GM18520 (cell line): ENCODE data around the gene IL17B.

ENCODE experiments used
- ATAC-seq: cut with Tn5 transposase; IDR thresholded peaks from one replicate; pipeline ENCODE4 v1.9.1; 2021; ENCODE audit not compliant: unreplicated experiment

Gene IL17B

DNA sequence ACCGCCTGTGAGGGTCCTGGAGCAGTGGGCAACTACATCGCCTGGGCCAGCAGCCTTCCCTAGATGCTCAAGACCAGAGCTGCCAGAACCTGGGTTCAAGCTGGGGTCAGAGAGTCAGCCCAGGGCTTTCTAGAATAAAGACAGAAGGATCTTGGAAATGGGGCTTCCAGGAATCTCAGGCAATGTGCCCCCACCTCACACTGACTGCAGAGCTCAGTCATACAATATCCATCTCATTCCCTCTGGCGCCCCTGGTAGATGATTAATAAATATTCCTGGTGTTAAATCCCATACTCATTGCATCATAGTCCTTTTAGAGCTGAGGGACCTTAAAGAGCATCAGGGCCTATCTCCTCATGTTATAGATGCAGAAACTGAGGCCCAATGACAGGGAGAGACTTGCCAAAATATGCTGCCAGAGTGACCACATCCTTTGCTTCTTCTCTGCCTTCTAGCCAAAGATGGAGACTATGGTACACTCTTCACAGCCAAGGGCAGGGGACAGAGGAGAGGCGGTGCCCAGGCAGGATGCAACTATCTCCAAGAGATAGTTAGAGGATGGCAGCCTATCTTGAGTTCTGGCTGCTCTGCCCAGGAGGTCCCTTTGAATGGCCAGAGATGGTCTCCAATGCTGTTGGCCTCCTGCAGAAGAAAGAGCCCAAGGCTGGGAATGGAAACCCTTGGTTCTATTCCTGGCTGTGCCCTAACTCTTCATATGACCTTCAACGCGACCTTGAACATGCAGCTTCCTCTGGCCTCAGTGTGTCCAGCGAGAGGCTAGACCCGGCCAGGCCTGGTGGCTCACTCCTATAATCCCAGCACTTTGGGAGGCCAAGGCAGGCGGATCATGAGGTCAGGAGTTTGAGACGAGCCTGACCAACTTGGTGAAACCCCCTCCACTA, 36.2 kb upstream of the IL17B start:
- ATAC-seq = no peak

DNA sequence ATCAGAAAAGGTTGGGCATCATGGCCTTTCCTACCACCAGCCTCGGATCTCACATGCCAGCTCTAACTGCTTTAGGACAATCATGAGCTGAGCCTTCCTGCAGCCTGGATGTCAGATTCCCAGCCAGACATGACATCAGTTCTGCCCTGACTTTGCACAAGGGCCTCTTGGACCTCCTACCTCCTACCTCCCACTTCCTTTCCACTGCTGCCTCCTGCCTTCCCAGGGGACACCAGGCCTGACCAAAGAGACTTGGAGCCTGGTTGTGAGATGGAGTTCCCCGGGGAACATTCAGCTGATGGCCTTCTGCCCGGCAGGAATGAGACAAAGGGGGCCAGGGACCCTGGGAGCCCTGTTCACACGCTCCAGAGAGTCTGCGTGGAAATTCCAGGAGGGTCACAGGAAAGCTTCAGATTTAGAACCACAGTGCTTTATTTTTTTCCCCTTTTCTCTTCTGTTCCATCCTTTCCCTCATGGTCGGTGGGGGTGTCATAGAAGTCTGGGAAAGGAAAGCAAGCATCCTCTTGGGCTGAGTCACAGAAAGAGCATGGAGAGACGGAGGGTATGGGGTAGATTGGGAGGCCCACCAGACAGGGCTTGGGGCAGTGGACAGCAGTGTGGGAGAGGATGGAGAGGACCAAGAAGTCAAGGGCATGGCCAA, 35.4 kb upstream of the IL17B start:
- ATAC-seq = no peak

DNA sequence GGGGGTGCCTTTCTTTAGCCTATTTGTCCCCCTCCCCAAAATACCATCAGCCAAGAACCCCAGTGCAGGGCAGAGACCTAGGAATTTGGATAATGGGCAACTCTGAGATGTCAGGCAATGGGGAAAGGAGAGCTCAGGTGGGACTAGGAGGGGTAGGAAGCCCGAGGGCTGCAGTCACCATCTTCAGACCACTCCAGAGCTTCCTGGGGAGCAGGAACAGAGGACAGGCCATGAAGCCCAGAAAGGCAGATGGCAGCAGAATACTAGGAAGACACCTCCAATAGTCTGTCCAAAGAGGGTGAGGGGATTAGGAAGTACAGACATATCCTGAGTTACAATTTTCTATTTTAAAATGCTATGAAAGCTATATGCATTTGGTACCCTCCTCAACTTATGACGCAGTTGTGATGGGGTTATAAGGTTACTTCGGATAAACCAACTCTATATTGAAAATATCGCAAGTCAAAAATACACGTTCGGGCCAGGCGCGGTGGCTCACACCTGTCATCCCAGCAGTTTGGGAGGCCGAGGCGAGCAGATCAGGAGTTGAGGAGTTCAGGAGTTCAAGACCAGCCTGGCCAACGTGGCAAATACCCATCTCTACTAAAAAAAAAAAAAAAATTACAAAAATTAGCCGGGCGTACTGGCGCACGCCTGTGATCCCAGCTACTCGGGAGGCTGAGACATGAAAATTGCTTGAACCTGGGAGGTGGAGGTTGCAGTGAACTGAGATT, 34.6 kb upstream of the IL17B start:
- ATAC-seq = no peak

DNA sequence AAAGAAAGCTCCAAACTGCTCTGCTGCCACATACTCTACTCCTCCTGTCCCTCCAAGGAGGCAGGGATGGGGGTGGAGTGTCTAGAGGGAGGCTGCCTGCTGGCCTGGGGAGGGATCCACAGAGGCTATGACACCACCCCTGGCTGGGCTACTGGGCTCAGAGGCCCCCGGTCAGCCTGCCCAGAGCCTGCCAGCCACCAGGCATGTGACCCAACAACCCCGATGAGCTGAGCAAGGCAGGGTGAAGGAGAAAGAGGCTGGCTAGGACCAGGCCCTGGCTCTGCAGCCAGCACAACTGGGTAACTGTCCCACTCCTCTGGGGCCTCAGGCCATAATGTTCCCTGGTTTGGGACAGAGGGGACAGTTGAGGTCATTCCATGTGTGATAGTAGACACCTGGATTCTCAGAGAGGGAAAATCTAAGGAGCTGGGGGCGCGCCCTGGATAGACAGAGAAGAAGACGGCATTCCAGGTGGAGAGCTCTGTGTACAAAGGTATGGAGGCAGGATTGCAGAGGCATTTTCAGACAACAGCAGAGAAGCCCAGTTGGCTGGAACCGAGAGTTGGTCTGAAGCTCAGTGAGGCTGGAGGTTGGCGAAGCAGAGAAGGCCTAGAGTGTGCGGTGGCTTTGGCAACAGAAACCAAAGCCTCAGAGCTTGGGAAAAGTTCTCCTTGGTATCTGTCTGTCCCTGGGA, 33.8 kb upstream of the IL17B start:
- no peak for ATAC-seq

DNA sequence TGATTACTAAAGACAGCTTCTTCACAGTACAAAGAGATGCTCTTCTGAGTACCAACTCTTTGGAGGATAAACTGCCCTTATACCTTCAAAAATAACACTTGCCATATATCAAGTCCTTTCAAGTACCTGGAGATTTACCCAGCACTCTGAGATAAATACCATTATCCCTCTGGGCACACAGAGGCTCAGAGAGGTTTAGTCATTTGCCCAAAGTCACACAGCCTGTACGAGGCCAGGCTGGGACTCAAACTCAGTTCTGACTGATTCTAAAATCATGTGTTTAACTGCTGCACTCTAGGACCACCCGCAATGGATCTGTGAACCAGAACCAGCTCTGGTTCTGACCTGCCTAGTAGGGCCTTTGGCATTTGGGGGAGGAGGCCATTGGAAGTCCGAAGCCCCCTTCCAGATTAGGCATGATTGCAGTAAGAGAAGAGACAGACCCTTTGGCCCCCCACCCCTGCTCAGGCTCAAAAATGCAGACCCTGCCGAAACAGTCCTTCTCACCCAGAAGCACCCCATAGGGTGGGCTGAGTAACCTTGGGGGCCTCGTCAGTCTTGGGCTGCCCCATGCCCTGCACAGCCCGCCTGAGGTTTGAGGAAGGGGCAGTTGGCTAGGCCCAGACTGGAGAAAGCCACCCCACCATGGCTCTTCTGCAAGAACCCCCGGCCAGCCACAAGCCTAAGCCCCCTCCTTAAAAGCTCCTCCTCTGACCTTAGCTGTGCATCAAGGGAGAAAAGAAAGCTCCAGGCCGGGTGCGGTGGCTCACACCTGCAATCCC, 32.8 kb upstream of the IL17B start:
- no peak for ATAC-seq

DNA sequence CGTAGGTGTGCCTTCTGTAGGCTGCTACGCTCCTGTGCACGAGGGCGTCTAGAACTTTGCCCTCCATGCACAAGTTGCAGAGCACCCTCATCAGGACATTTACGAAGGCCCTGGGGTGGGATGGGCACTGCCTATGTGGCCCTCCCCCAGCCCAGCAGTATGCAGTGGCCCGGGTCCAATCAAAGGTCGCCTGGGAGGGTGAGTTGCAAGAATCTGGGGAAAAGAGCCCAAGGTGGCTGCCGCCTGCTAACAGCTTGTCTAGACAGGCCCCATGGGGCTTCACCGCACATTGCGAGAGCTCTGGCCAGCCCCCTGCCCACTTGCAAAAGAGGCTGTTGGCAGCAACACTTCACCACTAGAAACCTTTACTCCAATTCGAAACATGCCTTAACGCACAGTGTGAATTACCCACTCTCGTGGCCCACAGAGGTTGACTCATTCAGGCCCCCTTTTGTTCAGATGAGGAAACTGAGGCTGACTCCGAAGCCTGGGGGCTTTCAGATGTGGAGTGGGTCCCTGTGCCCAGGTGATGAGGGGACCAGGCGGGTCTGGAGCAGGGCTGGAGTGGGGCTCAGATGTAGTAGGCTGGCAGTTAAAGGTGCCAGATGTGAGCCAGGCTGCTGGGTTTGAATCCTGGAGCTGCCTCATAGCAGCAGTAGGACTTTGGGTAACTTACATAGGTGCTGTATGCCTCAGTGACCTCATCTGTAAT, 31.8 kb upstream of the IL17B start:
- ATAC-seq = no peak

DNA sequence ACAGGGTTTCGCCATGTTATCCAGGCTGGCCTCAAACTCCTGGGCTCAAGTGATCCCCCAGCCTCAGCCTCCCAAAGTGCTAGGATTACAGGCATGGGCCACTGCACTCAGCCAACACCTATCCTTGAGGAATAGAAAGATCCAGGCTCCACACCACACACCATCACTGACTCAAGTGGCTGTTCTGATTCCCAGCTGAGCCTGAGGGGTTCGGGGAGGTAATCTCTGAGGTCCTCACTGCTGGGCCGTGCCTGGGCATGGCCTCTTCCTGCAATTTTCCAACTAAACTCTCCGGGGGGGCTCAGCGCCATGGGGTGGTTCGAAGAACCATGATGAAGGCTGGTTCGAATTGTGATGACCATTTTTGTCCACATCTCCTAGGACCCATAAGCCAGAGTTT, 31.0 kb upstream of the IL17B start:
- ATAC-seq = no peak

DNA sequence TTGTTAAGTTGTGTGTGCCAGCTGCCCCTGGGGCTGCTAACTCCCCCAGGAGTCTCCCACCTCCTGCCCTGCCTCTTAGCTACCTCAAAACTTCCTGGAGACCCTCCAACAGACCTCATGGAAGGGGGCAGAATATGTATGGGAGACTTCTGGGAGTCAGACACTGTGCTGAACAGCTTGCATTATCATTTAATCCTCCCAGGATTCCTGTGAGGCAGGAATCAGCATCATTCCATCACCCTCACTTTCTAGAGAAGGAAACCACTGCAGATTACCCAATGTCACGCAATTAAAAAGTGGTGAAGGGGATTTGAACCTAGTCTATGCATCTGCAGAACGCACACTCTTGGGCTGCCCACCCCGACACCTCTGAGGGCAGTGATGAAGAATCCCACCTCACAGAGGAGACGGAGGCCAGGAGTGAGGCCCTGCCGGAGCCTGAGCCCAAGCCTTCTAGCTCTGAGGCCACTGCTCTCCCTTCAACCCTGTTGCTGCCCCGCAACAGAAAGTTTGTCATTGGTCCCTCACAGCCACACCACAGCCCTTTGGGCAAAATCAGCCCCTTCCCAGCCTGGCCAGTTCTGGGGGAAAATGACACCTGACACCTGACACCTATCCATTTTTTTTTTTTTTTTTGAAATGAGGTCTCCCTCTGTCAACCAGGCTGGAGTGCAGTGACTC, 30.3 kb upstream of the IL17B start:
- ATAC-seq = no peak

DNA sequence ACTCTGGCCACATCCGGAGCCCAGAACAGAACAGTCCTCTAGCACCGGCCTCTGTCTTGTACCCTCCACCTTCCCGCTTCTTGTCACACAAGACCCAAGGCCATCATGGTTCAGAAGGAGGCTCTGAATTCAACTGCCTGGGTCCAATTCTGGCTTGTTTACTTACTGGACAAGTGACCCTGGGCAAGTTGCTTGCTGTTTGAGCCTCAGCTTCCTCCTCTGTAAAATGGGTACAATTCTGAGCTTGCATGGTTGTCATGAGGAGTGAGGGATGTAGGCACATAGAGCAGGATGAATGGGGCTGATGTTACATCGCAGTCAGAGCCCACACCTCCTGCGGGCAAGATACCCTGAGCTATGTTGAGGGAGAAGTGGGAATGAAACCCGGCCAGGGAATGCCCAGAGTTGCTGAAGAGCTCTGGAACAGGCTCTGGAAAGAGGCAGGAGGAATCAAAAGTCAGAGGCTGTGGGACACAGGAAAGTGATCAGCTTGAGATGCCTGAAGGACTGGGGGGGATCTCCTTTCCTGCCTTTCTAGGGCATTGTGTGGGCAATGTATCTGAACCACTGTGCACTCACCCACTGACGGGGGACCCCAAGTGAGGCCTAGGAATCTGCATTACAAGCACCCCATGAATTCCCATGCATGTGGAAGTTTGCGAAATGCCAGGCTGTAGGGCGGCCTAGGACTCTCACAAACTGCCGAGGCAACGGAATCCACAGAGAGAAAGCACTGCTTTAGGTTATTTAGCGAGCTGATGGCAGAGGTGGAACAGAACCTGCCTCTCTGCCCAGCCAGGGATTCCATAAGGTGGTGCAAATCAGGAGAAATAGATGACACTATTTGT, 29.4 kb upstream of the IL17B start:
- no peak for ATAC-seq

DNA sequence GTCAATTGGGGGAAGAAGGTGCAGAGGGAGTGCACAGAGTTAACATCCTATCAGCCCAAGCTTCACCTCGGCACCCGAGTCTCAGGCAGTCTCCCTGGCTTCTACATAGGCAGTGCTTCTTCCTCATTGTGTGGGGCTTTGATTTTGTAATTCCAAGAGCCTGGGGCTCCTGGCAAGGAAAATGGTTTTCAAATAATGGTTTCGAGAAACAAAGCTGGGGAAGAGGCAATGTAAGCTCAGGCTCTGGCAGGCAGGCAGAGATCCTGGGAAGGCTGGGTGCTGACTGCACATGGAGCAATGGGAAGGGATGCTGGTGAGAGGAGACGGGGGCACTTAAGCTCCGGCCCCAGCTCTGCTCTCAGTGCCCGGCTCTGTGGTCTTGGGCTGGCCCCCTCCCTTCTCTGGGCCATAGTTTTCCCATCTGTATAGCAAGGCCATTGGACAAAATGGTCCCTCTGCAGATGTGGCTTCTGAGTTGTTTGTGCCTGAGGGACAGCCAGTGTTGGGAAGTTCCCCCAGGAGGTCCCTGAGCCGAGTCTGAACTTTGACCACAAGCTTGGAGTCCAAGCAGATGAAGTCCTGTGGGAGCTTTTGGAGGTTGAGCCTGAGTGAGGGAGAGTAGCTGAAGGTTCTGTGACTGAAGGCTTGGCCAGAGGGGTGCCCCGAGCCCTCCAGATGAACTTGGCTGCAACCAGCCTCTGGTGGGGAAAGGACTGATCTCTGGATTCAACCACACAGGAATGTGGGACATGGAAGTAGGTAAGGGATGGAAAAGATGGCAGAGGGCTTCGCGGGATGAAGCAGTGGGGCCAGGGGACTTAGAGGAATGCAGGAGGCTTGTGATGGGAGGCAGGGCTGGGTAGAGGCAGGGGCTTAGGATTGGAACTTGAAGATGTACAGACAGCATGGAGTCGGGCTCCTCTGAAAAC, 28.5 kb upstream of the IL17B start:
- ATAC-seq = no peak

DNA sequence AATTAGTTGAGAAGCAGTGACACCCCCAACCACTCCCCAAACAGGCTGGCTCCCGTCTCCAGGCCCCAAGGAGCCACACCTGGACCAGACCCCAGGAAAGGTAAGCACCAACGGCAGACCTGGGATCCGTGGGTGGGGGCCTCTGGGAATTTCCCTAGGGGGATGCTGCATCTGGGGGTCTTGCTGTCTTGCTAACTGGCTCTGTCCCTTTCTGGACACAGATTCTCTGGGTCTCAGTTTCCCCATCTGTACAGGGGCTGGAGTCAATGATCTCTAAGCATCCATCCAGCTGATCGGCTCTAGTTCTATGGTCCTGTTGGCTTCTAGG, 27.9 kb upstream of the IL17B start:
- ATAC-seq = no peak

DNA sequence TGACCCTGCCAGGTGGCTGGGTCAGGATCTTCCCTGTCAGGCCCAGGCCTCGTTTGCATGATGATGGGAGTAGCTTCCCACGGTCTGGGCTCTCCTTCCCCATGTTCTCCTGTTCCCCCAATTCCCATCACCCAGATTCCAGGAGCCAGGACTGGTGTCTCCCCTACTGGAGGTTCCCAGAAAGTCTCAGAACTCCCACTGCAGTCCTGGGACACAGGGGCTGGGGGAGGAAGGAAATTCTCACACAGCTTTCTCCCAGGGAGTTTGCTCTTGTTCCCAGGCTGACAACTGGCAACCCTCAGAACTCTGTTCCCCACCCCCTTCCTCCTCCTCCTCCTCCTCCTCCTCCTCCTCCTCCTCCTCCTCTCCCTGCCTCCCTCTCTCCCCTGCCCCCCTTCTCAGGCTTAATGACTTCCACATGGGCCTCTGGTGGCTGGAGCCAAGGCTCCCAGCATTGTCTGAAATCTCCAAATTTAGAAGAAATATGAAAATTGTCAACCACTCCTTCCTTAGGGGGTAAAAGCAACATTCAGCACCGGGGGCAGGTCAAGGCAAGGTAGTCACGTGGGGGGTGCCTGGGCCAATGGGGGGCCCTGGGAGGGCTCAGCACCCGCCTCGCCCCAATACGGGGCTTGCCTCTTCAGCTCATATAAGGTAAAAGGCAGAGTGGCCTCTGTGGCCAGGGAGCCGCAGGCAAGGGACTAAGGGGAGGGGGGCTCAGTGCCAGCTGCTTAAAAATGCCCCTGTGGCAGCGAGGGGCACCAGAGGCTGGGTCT, 27.3 kb upstream of the IL17B start:
- ATAC-seq = no peak

DNA sequence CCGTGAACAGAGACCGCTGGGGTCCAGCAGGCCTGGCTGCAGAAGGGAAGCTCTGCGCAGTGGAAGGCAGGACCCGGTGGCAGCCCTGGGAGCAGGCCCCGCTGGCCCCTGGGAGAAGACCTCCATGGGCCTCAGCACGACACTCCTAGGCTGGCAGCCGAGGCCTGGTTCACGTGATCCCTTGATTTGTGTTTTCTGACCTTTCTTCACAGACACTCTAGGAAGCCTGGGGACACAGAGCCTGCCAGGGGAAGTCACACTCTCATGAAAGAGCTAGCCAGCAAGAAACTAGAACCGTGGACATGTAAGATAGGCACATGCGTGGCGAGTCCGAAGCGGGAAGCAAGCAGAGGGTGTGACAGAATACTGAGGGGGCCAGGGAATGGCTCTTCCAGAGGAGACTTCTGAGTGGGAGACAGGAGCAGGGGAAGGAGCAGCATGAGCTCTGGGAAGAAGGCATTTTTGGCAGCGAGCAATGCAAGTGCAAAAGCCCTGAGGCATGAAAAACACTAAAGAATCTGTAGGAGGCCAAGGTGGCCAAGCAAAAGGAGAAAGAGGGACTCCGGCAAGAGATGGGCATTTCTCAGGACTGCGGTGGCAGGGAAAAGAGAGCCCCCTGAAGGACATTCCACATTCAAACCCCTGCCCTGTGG, 26.6 kb upstream of the IL17B start:
- ATAC-seq = no peak

DNA sequence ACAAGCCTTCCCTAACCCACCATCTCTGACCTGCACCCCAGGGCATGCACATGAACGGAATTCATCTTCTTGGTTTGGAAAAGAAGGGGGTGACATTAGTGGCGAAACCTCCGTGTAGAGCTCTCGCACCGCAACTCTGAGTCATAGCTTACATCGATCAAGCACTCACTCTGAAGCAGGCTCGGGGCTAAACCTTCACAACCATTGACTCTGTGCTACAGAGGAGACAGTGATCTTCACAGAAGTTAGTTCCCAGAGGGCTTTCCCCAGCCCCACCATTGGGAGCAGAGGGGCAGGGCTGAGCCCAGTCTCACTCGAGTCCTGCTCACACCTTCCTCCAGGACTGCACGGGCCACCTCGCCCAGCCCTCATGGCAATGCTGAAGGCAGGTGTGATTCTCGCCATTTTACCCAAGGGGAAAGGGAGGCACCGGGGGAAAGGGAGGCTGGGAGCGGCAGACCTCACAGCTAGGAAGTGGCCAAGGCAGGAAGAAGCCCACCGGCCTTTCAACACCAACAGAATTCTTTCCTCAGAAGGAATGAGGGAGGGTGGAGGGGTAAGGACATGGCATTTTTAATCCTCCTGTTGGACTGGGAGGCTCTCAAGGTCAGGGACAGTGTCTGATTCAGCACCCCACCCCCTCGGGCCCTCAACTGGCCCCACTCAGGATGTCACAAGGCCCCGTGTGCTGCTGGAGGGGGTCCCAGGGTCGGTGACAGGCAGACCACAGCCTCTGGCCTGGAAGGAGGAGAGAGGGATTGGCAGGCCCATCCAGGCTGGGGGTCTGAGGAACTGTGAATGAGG, 25.9 kb upstream of the IL17B start:
- no peak for ATAC-seq
